GM23338 (cell line): ENCODE data around the gene CIT. TPM values are rescaled to one million over a fixed set of nuclear protein-coding genes. Genes with fewer than 3 reads are reported as not detected.

ENCODE experiments used
- ATAC-seq: fragments of 200-7000 bp; cut with Tn5 transposase; 3 replicates; pipeline ENCODE4 v1.9.1; 2020
- DNase-seq: peaks from one replicate; pipeline ENCODE4 v3.0.0-alpha.2; 2015; ENCODE audit warnings: low spot score
- H2AFZ ChIP-seq: fragments of 200-600 bp; sonication (generic); 2 replicates; pipeline ENCODE4 v1.8.0; 2016; ENCODE audit warnings: antibody characterized with exemption, mild to moderate bottlenecking, moderate library complexity
- H3F3A ChIP-seq: fragments of 200-600 bp; sonication (generic); replicated peaks from 2 replicates; pipeline ENCODE4 v1.8.0; 2017; ENCODE audit warnings: antibody characterized with exemption, mixed run types, low read depth
- H3K27ac ChIP-seq: fragments of 200-600 bp; sonication (generic); 2 replicates; pipeline ENCODE4 v1.6.1; 2016; ENCODE audit warnings: low read depth
- H3K27me3 ChIP-seq: fragments of 200-600 bp; sonication (generic); 2 replicates; pipeline ENCODE4 v1.8.0; 2016; ENCODE audit warnings: mild to moderate bottlenecking, mixed run types, moderate library complexity; ENCODE audit not compliant: insufficient read depth
- H3K36me3 ChIP-seq: fragments of 200-600 bp; sonication (generic); 2 replicates; pipeline ENCODE4 v1.8.0; 2016; ENCODE audit warnings: mild to moderate bottlenecking; ENCODE audit not compliant: insufficient read depth
- H3K4me1 ChIP-seq: fragments of 200-600 bp; sonication (generic); 2 replicates; pipeline ENCODE4 v1.8.0; 2016; ENCODE audit warnings: mild to moderate bottlenecking, moderate library complexity; ENCODE audit not compliant: insufficient read depth
- H3K4me2 ChIP-seq: fragments of 200-600 bp; sonication (generic); 2 replicates; pipeline ENCODE4 v1.7.1; 2017; ENCODE audit warnings: mixed run types
- H3K4me3 ChIP-seq: fragments of 200-600 bp; sonication (generic); 2 replicates; pipeline ENCODE4 v1.6.1; 2016; ENCODE audit warnings: mixed run types
- H3K79me2 ChIP-seq: fragments of 200-600 bp; sonication (generic); replicated peaks from 2 replicates; pipeline ENCODE4 v1.8.0; 2017; ENCODE audit warnings: mild to moderate bottlenecking; ENCODE audit not compliant: insufficient read depth
- H3K9me2 ChIP-seq: fragments of 200-600 bp; sonication (generic); 2 replicates; pipeline ENCODE4 v1.8.0; 2017; ENCODE audit not compliant: insufficient read depth
- H4K20me1 ChIP-seq: fragments of 200-600 bp; sonication (generic); replicated peaks from 2 replicates; pipeline ENCODE4 v1.8.0; 2017; ENCODE audit warnings: mild to moderate bottlenecking; ENCODE audit not compliant: insufficient read depth
- H3K27ac Mint-ChIP-seq: 2 replicates; pipeline ENCODE4 v1.8.0; 2020; ENCODE audit warnings: inconsistent platforms, mild to moderate bottlenecking, moderate library complexity, mixed read lengths
- H3K27me3 Mint-ChIP-seq: 3 replicates; pipeline ENCODE4 v1.8.0; 2022; ENCODE audit warnings: low read depth, mild to moderate bottlenecking, moderate library complexity, mixed read lengths, inconsistent platforms; ENCODE audit not compliant: insufficient read depth, poor library complexity
- H3K36me3 Mint-ChIP-seq: 3 replicates; pipeline ENCODE4 v1.8.0; 2021; ENCODE audit warnings: low read depth, mild to moderate bottlenecking, inconsistent platforms, moderate library complexity, mixed read lengths
- H3K4me1 Mint-ChIP-seq: 3 replicates; pipeline ENCODE4 v1.8.0; 2020; ENCODE audit warnings: mild to moderate bottlenecking, inconsistent platforms, mixed read lengths
- H3K4me3 Mint-ChIP-seq: 3 replicates; pipeline ENCODE4 v1.8.0; 2021; ENCODE audit warnings: moderate library complexity, mild to moderate bottlenecking, inconsistent platforms, mixed read lengths
- H3K9me3 Mint-ChIP-seq: 3 replicates; pipeline ENCODE4 v1.8.0; 2020; ENCODE audit warnings: moderate library complexity, mild to moderate bottlenecking, inconsistent platforms, mixed read lengths
- CREB1 ChIP-seq: fragments of 250-450 bp; sonication (Bioruptor Pico); IDR thresholded peaks from 2 replicates; pipeline ENCODE4 v1.5.0; 2020; ENCODE audit warnings: low read depth, mild to moderate bottlenecking, moderate library complexity
- CTCF ChIP-seq, 2 experiments: fragments of 200-600 bp in 1 of 2; sonication (generic) in 1 of 2; conservative IDR thresholded peaks; 2 replicates each; pipeline versions ENCODE4 v1.5.1 to v1.6.1; 2016 to 2017; ENCODE audit warnings: antibody characterized with exemption in 2 of 2, low read depth in 2 of 2, mild to moderate bottlenecking in 2 of 2, moderate library complexity in 1 of 2
- EZH2 ChIP-seq: fragments of 200-600 bp; sonication (generic); IDR thresholded peaks from one replicate; pipeline ENCODE4 v1.8.0; 2017; ENCODE audit warnings: antibody characterized with exemption, mild to moderate bottlenecking, low read depth; ENCODE audit not compliant: unreplicated experiment
- EZH2phosphoT487 ChIP-seq: fragments of 200-600 bp; sonication (generic); IDR thresholded peaks from one replicate; pipeline ENCODE4 v1.8.1; 2018; ENCODE audit warnings: antibody characterized with exemption; ENCODE audit not compliant: unreplicated experiment
- NANOG ChIP-seq: IDR thresholded peaks from 2 replicates; pipeline ENCODE4 v1.6.1; 2016; ENCODE audit warnings: antibody characterized with exemption, borderline replicate concordance
- REST ChIP-seq: IDR thresholded peaks from one replicate; pipeline ENCODE4 v1.6.1; 2018; ENCODE audit warnings: antibody characterized with exemption; ENCODE audit not compliant: unreplicated experiment
- polyA plus RNA-seq: library from polyadenylated mRNA; unstranded; fragments of >200 nt; fragmentation: Nextera tagmentation; extraction: Ambion mirVana; gene quantifications from 2 replicates; pipeline ENCODE4 v1.2.1, GENCODE V29; 2016
- total RNA-seq: library from RNA; depleted of rRNA; stranded (reverse); fragments of >200 nt; shearing (Covaris generic); gene quantifications from 2 replicates; pipeline ENCODE4 v1.2.3, GENCODE V29; 2014
- TF ChIP-seq, protein P1 (sequence below): IDR thresholded peaks from 2 replicates; pipeline ENCODE4 v1.6.1; 2016; ENCODE audit warnings: antibody characterized with exemption

CIT gene
- total and polyA plus RNA-seq, 2 experiments from 2014 or later, result 9.7 to 47.8 TPM

DNA sequence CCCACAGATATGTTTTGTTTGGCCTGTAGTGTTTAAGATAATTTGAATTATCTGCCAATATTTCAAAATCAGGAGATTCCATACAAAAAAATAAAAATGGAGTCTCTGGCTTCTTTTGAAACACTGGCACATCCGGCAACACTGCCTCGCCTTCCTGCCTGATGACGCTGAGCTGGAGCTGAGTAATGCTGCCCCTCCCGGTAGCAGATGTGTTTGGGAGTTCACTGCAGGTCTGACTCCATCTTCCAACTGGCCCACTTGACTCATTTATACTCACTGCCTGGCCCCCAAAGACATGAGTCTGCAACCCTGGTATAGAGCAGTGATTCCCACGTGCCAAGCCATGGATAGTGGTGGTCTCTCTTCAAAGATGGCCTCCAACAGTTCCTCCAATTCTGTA lies 7.4 kb downstream of the CIT start (continued):
- TF ChIP-seq REST, result no peak

DNA sequence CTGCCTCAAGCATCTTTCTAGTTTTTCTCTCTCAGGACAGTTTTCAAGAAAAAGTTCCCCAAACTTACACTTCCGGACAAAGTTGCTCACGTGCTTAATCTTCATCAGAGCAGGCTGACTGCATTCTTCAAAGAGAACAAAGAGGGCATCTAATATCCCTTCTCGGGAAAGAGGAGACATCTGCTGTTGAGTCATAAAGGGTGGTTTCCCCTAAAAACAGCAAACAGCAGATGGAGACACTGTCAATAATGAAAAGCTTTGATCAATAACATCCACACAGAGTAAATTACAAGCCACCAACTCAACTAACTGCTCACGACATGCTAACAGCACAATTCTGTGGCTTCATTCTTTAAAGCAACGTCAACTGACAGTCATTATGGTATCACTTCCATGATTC lies 8.1 kb downstream of the CIT start:
- H4K20me1 ChIP-seq, result peaks cover 10% of the 10 kb centered on the region; the same call in 1 of the 2 replicates
- no peaks in the 10 kb centered on the region for H3K79me2 ChIP-seq
- no peak for TF ChIP-seq CREB1 (CRISPR knock-in tag)
- TF ChIP-seq CTCF (conservative IDR thresholded peaks at IDR 0.05; ENCODE audit: low read depth in 2 of 2), result no peak
- H3K4me3 ChIP-seq, result no peak overlapping the region
- Mint-ChIP-seq H3K4me3 (no peak overlapping the region), H3K4me1 (no peaks in the 10 kb centered on the region), H3K9me3 (no peaks in the 10 kb centered on the region), H3K27ac (peak overlapping the region; percentile 38; the same call in 1 of the 2 replicates), H3K36me3 (peaks cover 77% of the 10 kb centered on the region), H3K27me3 (no peaks in the 10 kb centered on the region)
- H3K9me2 ChIP-seq, result no peaks in the 10 kb centered on the region
- peaks cover 50% of the 10 kb centered on the region for H3K36me3 ChIP-seq
- no peak overlapping the region for H3K4me2 ChIP-seq
- DNase-seq (no peak), ATAC-seq (no peak)
- no peak overlapping the region for H3K27ac ChIP-seq
- no peaks in the 10 kb centered on the region for H3K4me1 ChIP-seq
- H3K27me3 ChIP-seq, result no peaks in the 10 kb centered on the region
- H2AFZ ChIP-seq, result no peak overlapping the region
- no peaks in the 10 kb centered on the region for H3F3A ChIP-seq

DNA sequence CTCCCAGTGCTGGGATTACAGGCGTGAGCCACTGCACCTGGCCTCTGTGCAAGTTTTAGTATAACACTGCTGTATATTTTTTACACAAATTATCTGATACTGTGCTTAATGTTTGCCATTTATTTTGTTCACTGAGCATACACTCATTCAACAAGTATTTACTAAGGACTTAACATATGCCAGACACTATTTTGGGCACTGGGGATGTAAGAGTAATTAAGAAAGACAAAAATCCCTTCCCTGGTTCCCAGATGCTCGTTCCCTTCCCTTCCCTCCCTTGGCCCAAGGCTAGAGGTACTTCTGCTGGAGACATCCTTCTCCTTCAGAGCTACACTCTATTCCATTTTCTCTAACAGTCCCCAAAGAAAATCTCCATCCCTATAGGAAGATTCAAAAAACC lies 12.5 kb downstream of the CIT start:
- Histone ChIP-seq H3K27ac (no peak overlapping the region), H2AFZ (no peak overlapping the region), H3K36me3 (peaks cover 23% of the 10 kb centered on the region), H3F3A (no peaks in the 10 kb centered on the region), H4K20me1 (peaks cover 3% of the 10 kb centered on the region; the same call in 1 of the 2 replicates), H3K27me3 (no peaks in the 10 kb centered on the region), H3K4me1 (no peaks in the 10 kb centered on the region), H3K4me2 (no peak overlapping the region), H3K4me3 (no peak overlapping the region), H3K9me2 (no peaks in the 10 kb centered on the region), H3K79me2 (no peaks in the 10 kb centered on the region; the same call in 1 of the 2 replicates)
- no peaks in the 10 kb centered on the region for H3K9me3 Mint-ChIP-seq
- H3K4me1 Mint-ChIP-seq, result no peaks in the 10 kb centered on the region
- H3K27ac Mint-ChIP-seq, result no peak overlapping the region
- no peaks in the 10 kb centered on the region for H3K27me3 Mint-ChIP-seq
- TF ChIP-seq CTCF (conservative IDR thresholded peaks at IDR 0.05; ENCODE audit: low read depth in 2 of 2), result no peak
- no peak for TF ChIP-seq EZH2
- no peak for TF ChIP-seq CREB1 (CRISPR knock-in tag)
- TF ChIP-seq, protein P1, sequence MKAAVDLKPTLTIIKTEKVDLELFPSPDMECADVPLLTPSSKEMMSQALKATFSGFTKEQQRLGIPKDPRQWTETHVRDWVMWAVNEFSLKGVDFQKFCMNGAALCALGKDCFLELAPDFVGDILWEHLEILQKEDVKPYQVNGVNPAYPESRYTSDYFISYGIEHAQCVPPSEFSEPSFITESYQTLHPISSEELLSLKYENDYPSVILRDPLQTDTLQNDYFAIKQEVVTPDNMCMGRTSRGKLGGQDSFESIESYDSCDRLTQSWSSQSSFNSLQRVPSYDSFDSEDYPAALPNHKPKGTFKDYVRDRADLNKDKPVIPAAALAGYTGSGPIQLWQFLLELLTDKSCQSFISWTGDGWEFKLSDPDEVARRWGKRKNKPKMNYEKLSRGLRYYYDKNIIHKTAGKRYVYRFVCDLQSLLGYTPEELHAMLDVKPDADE, result no peak
- TF ChIP-seq REST, result no peak
- TF ChIP-seq EZH2phosphoT487, result no peak
- no peak for TF ChIP-seq NANOG
- peaks cover 70% of the 10 kb centered on the region for H3K36me3 Mint-ChIP-seq
- no peak overlapping the region for H3K4me3 Mint-ChIP-seq
- ATAC-seq, result no peak
- no peak for DNase-seq
